Measurements from ENCODE around the gene ADARB1.

ADARB1 gene

GRCh38 chr21:45127937-45128336 lies 53.6 kb downstream of the ADARB1 start:
- Histone ChIP-seq H3F3A (ENCODE audit: insufficient read depth) (peaks cover 23% of the 10 kb centered on the region), H2AFZ (ENCODE audit: low read depth, low read length, severe bottlenecking) (no peak overlapping the region), H3K9ac (ENCODE audit: low read length) (no peak overlapping the region), H3K9me2 (replicated peaks; ENCODE audit: insufficient read depth, low read length) (no peaks in the 10 kb centered on the region), H4K20me1 (ENCODE audit: low read depth, low read length) (0 out of 2 replicates have a peak, but pooled peaks cover 5% of the 10 kb centered on the region), H3K27ac (ENCODE audit: low read depth, low read length) (no peak overlapping the region), H3K9me3 (ENCODE audit: insufficient read depth, low read length) (no peaks in the 10 kb centered on the region), H3K79me2 (ENCODE audit: insufficient read depth, low read length) (no peaks in the 10 kb centered on the region), H3K27me3 (ENCODE audit: low read length) (no peaks in the 10 kb centered on the region), H3K4me3 (ENCODE audit: insufficient read depth, low read length, poor library complexity, severe bottlenecking) (no peak overlapping the region), H3K4me2 (ENCODE audit: low read depth, low read length, poor library complexity, severe bottlenecking) (no peak overlapping the region), H3K36me3 (ENCODE audit: low read length) (no peaks in the 10 kb centered on the region)
- TF ChIP-seq EZH2phosphoT487 (conservative IDR thresholded peaks at IDR 0.05; ENCODE audit: low read length): no peak
- no peak for TF ChIP-seq CTCF (IDR thresholded peaks at IDR 0.05; ENCODE audit: insufficient read depth, low read length, poor library complexity, severe bottlenecking)

- no peaks in the 10 kb centered on the region for H3K27me3 ChIP-seq (ENCODE audit: low read length)
- H3K4me3 ChIP-seq (ENCODE audit: insufficient read depth, low read length, poor library complexity, severe bottlenecking): no peak overlapping the region
- no peaks in the 10 kb centered on the region for H3K36me3 ChIP-seq (ENCODE audit: low read length)
- no peak overlapping the region for H3K9ac ChIP-seq (ENCODE audit: low read length)
- no peak overlapping the region for H2AFZ ChIP-seq (ENCODE audit: low read depth, low read length, severe bottlenecking)
- H3K79me2 ChIP-seq (ENCODE audit: insufficient read depth, low read length): no peaks in the 10 kb centered on the region
- peaks cover 15% of the 10 kb centered on the region for H3F3A ChIP-seq (ENCODE audit: insufficient read depth)
- H3K9me3 ChIP-seq (ENCODE audit: insufficient read depth, low read length): no peaks in the 10 kb centered on the region
- 0 out of 2 replicates have a peak, but pooled peaks cover 5% of the 10 kb centered on the region for H4K20me1 ChIP-seq (ENCODE audit: low read depth, low read length)
- no peak overlapping the region for H3K4me2 ChIP-seq (ENCODE audit: low read depth, low read length, poor library complexity, severe bottlenecking)
- H3K27ac ChIP-seq (ENCODE audit: low read depth, low read length): no peak overlapping the region
- H3K9me2 ChIP-seq (replicated peaks; ENCODE audit: insufficient read depth, low read length): no peaks in the 10 kb centered on the region
- TF ChIP-seq EZH2phosphoT487 (conservative IDR thresholded peaks at IDR 0.05; ENCODE audit: low read length) (no peak), CTCF (IDR thresholded peaks at IDR 0.05; ENCODE audit: insufficient read depth, low read length, poor library complexity, severe bottlenecking) (peak; percentile 94)
Observed at GRCh38 chr21:45128613-45129188, 54.3 kb downstream of the ADARB1 start.

- Histone ChIP-seq H4K20me1 (ENCODE audit: low read depth, low read length) (0 out of 2 replicates have a peak, but pooled peaks cover 5% of the 10 kb centered on the region), H3K36me3 (ENCODE audit: low read length) (no peaks in the 10 kb centered on the region), H3K9me3 (ENCODE audit: insufficient read depth, low read length) (no peaks in the 10 kb centered on the region), H3K9me2 (replicated peaks; ENCODE audit: insufficient read depth, low read length) (no peaks in the 10 kb centered on the region), H3K79me2 (ENCODE audit: insufficient read depth, low read length) (no peaks in the 10 kb centered on the region), H3K4me2 (ENCODE audit: low read depth, low read length, poor library complexity, severe bottlenecking) (no peak overlapping the region), H2AFZ (ENCODE audit: low read depth, low read length, severe bottlenecking) (no peak overlapping the region), H3K27ac (ENCODE audit: low read depth, low read length) (no peak overlapping the region), H3K9ac (ENCODE audit: low read length) (no peak overlapping the region), H3K4me3 (ENCODE audit: insufficient read depth, low read length, poor library complexity, severe bottlenecking) (no peak overlapping the region), H3K27me3 (ENCODE audit: low read length) (no peaks in the 10 kb centered on the region), H3F3A (ENCODE audit: insufficient read depth) (peaks cover 12% of the 10 kb centered on the region)
- TF ChIP-seq CTCF (IDR thresholded peaks at IDR 0.05; ENCODE audit: insufficient read depth, low read length, poor library complexity, severe bottlenecking) (no peak), EZH2phosphoT487 (conservative IDR thresholded peaks at IDR 0.05; ENCODE audit: low read length) (no peak)
Observed at GRCh38 chr21:45129189-45129923, 55.0 kb downstream of the ADARB1 start.

Measured in SU-DHL-6 (cell line).